Breast epithelium (tissue), 3 donors: ENCODE measurements around the gene COL25A1.

ENCODE experiments used
- CTCF ChIP-seq, 3 donors: fragments of 450-650 bp; IDR thresholded peaks; one replicate each; pipeline ENCODE4 v1.5.1; 2016 to 2017; ENCODE audit warnings: antibody characterized with exemption in 3 of 3, mild to moderate bottlenecking in 3 of 3, moderate library complexity in 3 of 3
- POLR2A ChIP-seq: fragments of 450-650 bp; IDR thresholded peaks from one replicate; pipeline ENCODE4 v1.6.1; 2016; ENCODE audit warnings: antibody characterized with exemption, mild to moderate bottlenecking, moderate library complexity
- POLR2AphosphoS5 ChIP-seq, 3 donors: sonication (generic); formaldehyde crosslinking; IDR thresholded peaks; one replicate each; pipeline ENCODE4 v1.6.1; 2017; ENCODE audit warnings: antibody characterized with exemption in 3 of 3

- TF ChIP-seq CTCF (IDR thresholded peaks at IDR 0.05) (no peak), POLR2AphosphoS5 (IDR thresholded peaks at IDR 0.05) (no peak), POLR2A (no peak)
Observed at GRCh38 chr4:108922191-108922590, 380.3 kb downstream of the COL25A1 start.
